Epithelial cell of proximal tubule (primary cell): ENCODE measurements around the gene NSMCE1. TPM values are rescaled to one million over a fixed set of nuclear protein-coding genes. Genes with fewer than 3 reads are reported as not detected.
"Not testable (repeated sequence)": the region's sequence is repeated elsewhere in the genome, so short reads cannot be mapped to it uniquely, and the experiment has no call there.

Experiments
- DNase-seq: peaks from one replicate; pipeline ENCODE4 v3.0.0-alpha.2; 2011; ENCODE audit warnings: low read depth
- H3K4me3 ChIP-seq: 2 replicates; pipeline ENCODE4 v1.5.1; 2011; ENCODE audit warnings: low read depth, mild to moderate bottlenecking, low read length
- CTCF ChIP-seq: conservative IDR thresholded peaks from 2 replicates; pipeline ENCODE4 v1.5.1; 2012; ENCODE audit warnings: low read depth, mild to moderate bottlenecking, low read length
- total RNA-seq: library from RNA; depleted of rRNA; stranded (reverse); fragments of >200 nt; gene quantifications from 2 replicates; pipeline ENCODE4 v1.2.3, GENCODE V29; 2015

Gene NSMCE1
- total RNA-seq, 1 donor from 2014 or later, result 86.3 TPM

GRCh38 chr16:27275394-27275793 lies 6.8 kb upstream of the NSMCE1 start:
- no peak overlapping the region for H3K4me3 ChIP-seq
- DNase-seq, result no peak
- TF ChIP-seq CTCF, result no peak

GRCh38 chr16:27274424-27274874 lies 5.9 kb upstream of the NSMCE1 start:
- not testable (repeated sequence) for DNase-seq, H3K4me3 ChIP-seq

GRCh38 chr16:27273670-27274423 lies 5.3 kb upstream of the NSMCE1 start:
- TF ChIP-seq CTCF, result peak; percentile 13
- peak; percentile 52 for DNase-seq
- H3K4me3 ChIP-seq, result no peak overlapping the region

- no peak for DNase-seq
- no peak overlapping the region for H3K4me3 ChIP-seq
- no peak for TF ChIP-seq CTCF
Measured at GRCh38 chr16:27273330-27273669, 4.7 kb upstream of the NSMCE1 start.

- not testable (repeated sequence) for H3K4me3 ChIP-seq
Measured at GRCh38 chr16:27272697-27273096, 4.1 kb upstream of the NSMCE1 start.

GRCh38 chr16:27272076-27272475 lies 3.5 kb upstream of the NSMCE1 start:
- DNase-seq, result no peak
- TF ChIP-seq CTCF, result no peak
- no peak overlapping the region for H3K4me3 ChIP-seq

More at GRCh38 chr16:27272697-27273096, 4.1 kb upstream of the NSMCE1 start:
- DNase-seq, result not testable (repeated sequence)

- TF ChIP-seq CTCF, result no peak
- DNase-seq, result no peak
- no peak overlapping the region for H3K4me3 ChIP-seq
Measured at GRCh38 chr16:27270349-27270748, 1.8 kb upstream of the NSMCE1 start.
